GM23338 (cell line): Measurements from ENCODE around the gene HS1BP3. TPM values are rescaled to one million over a fixed set of nuclear protein-coding genes. Genes with fewer than 3 reads are reported as not detected.

Experiments used
- ATAC-seq: fragments of 200-7000 bp; cut with Tn5 transposase; 3 replicates; pipeline ENCODE4 v1.9.1; 2020
- DNase-seq: peaks from one replicate; pipeline ENCODE4 v3.0.0-alpha.2; 2015; ENCODE audit warnings: low spot score
- H2AFZ ChIP-seq: fragments of 200-600 bp; sonication (generic); 2 replicates; pipeline ENCODE4 v1.8.0; 2016; ENCODE audit warnings: antibody characterized with exemption, mild to moderate bottlenecking, moderate library complexity
- H3F3A ChIP-seq: fragments of 200-600 bp; sonication (generic); replicated peaks from 2 replicates; pipeline ENCODE4 v1.8.0; 2017; ENCODE audit warnings: antibody characterized with exemption, mixed run types, low read depth
- H3K27ac ChIP-seq: fragments of 200-600 bp; sonication (generic); 2 replicates; pipeline ENCODE4 v1.6.1; 2016; ENCODE audit warnings: low read depth
- H3K27me3 ChIP-seq: fragments of 200-600 bp; sonication (generic); 2 replicates; pipeline ENCODE4 v1.8.0; 2016; ENCODE audit warnings: mild to moderate bottlenecking, mixed run types, moderate library complexity; ENCODE audit not compliant: insufficient read depth
- H3K36me3 ChIP-seq: fragments of 200-600 bp; sonication (generic); 2 replicates; pipeline ENCODE4 v1.8.0; 2016; ENCODE audit warnings: mild to moderate bottlenecking; ENCODE audit not compliant: insufficient read depth
- H3K4me1 ChIP-seq: fragments of 200-600 bp; sonication (generic); 2 replicates; pipeline ENCODE4 v1.8.0; 2016; ENCODE audit warnings: mild to moderate bottlenecking, moderate library complexity; ENCODE audit not compliant: insufficient read depth
- H3K4me2 ChIP-seq: fragments of 200-600 bp; sonication (generic); 2 replicates; pipeline ENCODE4 v1.7.1; 2017; ENCODE audit warnings: mixed run types
- H3K4me3 ChIP-seq: fragments of 200-600 bp; sonication (generic); 2 replicates; pipeline ENCODE4 v1.6.1; 2016; ENCODE audit warnings: mixed run types
- H3K79me2 ChIP-seq: fragments of 200-600 bp; sonication (generic); replicated peaks from 2 replicates; pipeline ENCODE4 v1.8.0; 2017; ENCODE audit warnings: mild to moderate bottlenecking; ENCODE audit not compliant: insufficient read depth
- H3K9me2 ChIP-seq: fragments of 200-600 bp; sonication (generic); 2 replicates; pipeline ENCODE4 v1.8.0; 2017; ENCODE audit not compliant: insufficient read depth
- H4K20me1 ChIP-seq: fragments of 200-600 bp; sonication (generic); replicated peaks from 2 replicates; pipeline ENCODE4 v1.8.0; 2017; ENCODE audit warnings: mild to moderate bottlenecking; ENCODE audit not compliant: insufficient read depth
- H3K27ac Mint-ChIP-seq: 2 replicates; pipeline ENCODE4 v1.8.0; 2020; ENCODE audit warnings: inconsistent platforms, mild to moderate bottlenecking, moderate library complexity, mixed read lengths
- H3K27me3 Mint-ChIP-seq: 3 replicates; pipeline ENCODE4 v1.8.0; 2022; ENCODE audit warnings: low read depth, mild to moderate bottlenecking, moderate library complexity, mixed read lengths, inconsistent platforms; ENCODE audit not compliant: insufficient read depth, poor library complexity
- H3K36me3 Mint-ChIP-seq: 3 replicates; pipeline ENCODE4 v1.8.0; 2021; ENCODE audit warnings: low read depth, mild to moderate bottlenecking, inconsistent platforms, moderate library complexity, mixed read lengths
- H3K4me1 Mint-ChIP-seq: 3 replicates; pipeline ENCODE4 v1.8.0; 2020; ENCODE audit warnings: mild to moderate bottlenecking, inconsistent platforms, mixed read lengths
- H3K4me3 Mint-ChIP-seq: 3 replicates; pipeline ENCODE4 v1.8.0; 2021; ENCODE audit warnings: moderate library complexity, mild to moderate bottlenecking, inconsistent platforms, mixed read lengths
- H3K9me3 Mint-ChIP-seq: 3 replicates; pipeline ENCODE4 v1.8.0; 2020; ENCODE audit warnings: moderate library complexity, mild to moderate bottlenecking, inconsistent platforms, mixed read lengths
- CREB1 ChIP-seq: fragments of 250-450 bp; sonication (Bioruptor Pico); IDR thresholded peaks from 2 replicates; pipeline ENCODE4 v1.5.0; 2020; ENCODE audit warnings: low read depth, mild to moderate bottlenecking, moderate library complexity
- EZH2 ChIP-seq: fragments of 200-600 bp; sonication (generic); IDR thresholded peaks from one replicate; pipeline ENCODE4 v1.8.0; 2017; ENCODE audit warnings: antibody characterized with exemption, mild to moderate bottlenecking, low read depth; ENCODE audit not compliant: unreplicated experiment
- EZH2phosphoT487 ChIP-seq: fragments of 200-600 bp; sonication (generic); IDR thresholded peaks from one replicate; pipeline ENCODE4 v1.8.1; 2018; ENCODE audit warnings: antibody characterized with exemption; ENCODE audit not compliant: unreplicated experiment
- JUNB ChIP-seq: IDR thresholded peaks from one replicate; pipeline ENCODE4 v1.6.1; 2016; ENCODE audit warnings: antibody characterized with exemption; ENCODE audit not compliant: unreplicated experiment
- NANOG ChIP-seq: IDR thresholded peaks from 2 replicates; pipeline ENCODE4 v1.6.1; 2016; ENCODE audit warnings: antibody characterized with exemption, borderline replicate concordance
- POLR2AphosphoS5 ChIP-seq: IDR thresholded peaks from 2 replicates; pipeline ENCODE4 v1.6.1; 2016; ENCODE audit warnings: antibody characterized with exemption, low read depth
- STAT1 ChIP-seq: IDR thresholded peaks from one replicate; pipeline ENCODE4 v1.6.1; 2016; ENCODE audit warnings: antibody characterized with exemption; ENCODE audit not compliant: unreplicated experiment
- ZNF331 ChIP-seq: fragments of 250-450 bp; sonication (Bioruptor Pico); IDR thresholded peaks from 2 replicates; pipeline ENCODE4 v1.5.0; 2020; ENCODE audit warnings: low read depth, mild to moderate bottlenecking, moderate library complexity
- polyA plus RNA-seq: library from polyadenylated mRNA; unstranded; fragments of >200 nt; fragmentation: Nextera tagmentation; extraction: Ambion mirVana; gene quantifications from 2 replicates; pipeline ENCODE4 v1.2.1, GENCODE V29; 2016
- total RNA-seq: library from RNA; depleted of rRNA; stranded (reverse); fragments of >200 nt; shearing (Covaris generic); gene quantifications from 2 replicates; pipeline ENCODE4 v1.2.3, GENCODE V29; 2014
- TF ChIP-seq, protein P1 (sequence below): IDR thresholded peaks from 2 replicates; pipeline ENCODE4 v1.6.1; 2016; ENCODE audit warnings: antibody characterized with exemption
- TF ChIP-seq, protein P2 (sequence below): IDR thresholded peaks from one replicate; pipeline ENCODE4 v1.6.1; 2018; ENCODE audit warnings: antibody characterized with exemption; ENCODE audit not compliant: unreplicated experiment
- TF ChIP-seq, protein P3 (sequence below), 2 experiments: fragments of 200-600 bp in 1 of 2; sonication (generic) in 1 of 2; conservative IDR thresholded peaks; 2 replicates each; pipeline versions ENCODE4 v1.5.1 to v1.6.1; 2016 to 2017; ENCODE audit warnings: antibody characterized with exemption in 2 of 2, low read depth in 2 of 2, mild to moderate bottlenecking in 2 of 2, moderate library complexity in 1 of 2
- TF ChIP-seq, protein P4 (sequence below): fragments of 250-450 bp; sonication (Bioruptor Pico); IDR thresholded peaks from 2 replicates; pipeline ENCODE4 v1.5.0; 2020; ENCODE audit warnings: mild to moderate bottlenecking, moderate library complexity

Gene HS1BP3
- total and polyA plus RNA-seq, 2 experiments from 2014 or later: 7.2 to 15.0 TPM

DNA sequence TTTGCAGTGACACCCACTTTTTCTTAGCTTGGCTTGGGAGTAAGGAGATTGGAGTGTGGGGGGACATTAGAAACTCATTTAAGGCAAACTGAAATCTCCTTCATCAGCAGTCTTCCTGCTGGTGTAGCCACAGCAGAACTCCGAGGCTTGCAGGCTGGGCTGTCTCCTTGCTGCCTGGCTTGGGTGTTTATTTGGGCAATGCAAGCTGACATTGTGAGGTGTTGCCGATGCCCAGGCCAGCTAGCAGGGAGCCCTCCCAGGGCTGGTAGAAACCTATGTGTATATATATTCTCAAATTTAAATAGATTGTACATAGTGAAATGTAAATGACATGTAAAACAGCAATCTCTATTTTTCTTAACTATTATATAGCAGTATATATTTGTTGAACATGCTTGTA lies 27.9 kb upstream of the HS1BP3 start:
- no peak overlapping the region for H2AFZ ChIP-seq
- peaks cover 15% of the 10 kb centered on the region for H3K27me3 ChIP-seq
- no peak overlapping the region for H3K4me3 Mint-ChIP-seq
- peaks cover 20% of the 10 kb centered on the region for H3K4me1 ChIP-seq
- no peaks in the 10 kb centered on the region for H3K9me2 ChIP-seq
- no peak for ATAC-seq
- H3K36me3 Mint-ChIP-seq: no peaks in the 10 kb centered on the region
- TF ChIP-seq, protein P1, sequence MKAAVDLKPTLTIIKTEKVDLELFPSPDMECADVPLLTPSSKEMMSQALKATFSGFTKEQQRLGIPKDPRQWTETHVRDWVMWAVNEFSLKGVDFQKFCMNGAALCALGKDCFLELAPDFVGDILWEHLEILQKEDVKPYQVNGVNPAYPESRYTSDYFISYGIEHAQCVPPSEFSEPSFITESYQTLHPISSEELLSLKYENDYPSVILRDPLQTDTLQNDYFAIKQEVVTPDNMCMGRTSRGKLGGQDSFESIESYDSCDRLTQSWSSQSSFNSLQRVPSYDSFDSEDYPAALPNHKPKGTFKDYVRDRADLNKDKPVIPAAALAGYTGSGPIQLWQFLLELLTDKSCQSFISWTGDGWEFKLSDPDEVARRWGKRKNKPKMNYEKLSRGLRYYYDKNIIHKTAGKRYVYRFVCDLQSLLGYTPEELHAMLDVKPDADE: no peak
- TF ChIP-seq, protein P2, sequence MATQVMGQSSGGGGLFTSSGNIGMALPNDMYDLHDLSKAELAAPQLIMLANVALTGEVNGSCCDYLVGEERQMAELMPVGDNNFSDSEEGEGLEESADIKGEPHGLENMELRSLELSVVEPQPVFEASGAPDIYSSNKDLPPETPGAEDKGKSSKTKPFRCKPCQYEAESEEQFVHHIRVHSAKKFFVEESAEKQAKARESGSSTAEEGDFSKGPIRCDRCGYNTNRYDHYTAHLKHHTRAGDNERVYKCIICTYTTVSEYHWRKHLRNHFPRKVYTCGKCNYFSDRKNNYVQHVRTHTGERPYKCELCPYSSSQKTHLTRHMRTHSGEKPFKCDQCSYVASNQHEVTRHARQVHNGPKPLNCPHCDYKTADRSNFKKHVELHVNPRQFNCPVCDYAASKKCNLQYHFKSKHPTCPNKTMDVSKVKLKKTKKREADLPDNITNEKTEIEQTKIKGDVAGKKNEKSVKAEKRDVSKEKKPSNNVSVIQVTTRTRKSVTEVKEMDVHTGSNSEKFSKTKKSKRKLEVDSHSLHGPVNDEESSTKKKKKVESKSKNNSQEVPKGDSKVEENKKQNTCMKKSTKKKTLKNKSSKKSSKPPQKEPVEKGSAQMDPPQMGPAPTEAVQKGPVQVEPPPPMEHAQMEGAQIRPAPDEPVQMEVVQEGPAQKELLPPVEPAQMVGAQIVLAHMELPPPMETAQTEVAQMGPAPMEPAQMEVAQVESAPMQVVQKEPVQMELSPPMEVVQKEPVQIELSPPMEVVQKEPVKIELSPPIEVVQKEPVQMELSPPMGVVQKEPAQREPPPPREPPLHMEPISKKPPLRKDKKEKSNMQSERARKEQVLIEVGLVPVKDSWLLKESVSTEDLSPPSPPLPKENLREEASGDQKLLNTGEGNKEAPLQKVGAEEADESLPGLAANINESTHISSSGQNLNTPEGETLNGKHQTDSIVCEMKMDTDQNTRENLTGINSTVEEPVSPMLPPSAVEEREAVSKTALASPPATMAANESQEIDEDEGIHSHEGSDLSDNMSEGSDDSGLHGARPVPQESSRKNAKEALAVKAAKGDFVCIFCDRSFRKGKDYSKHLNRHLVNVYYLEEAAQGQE: no peak
- TF ChIP-seq, protein P3, sequence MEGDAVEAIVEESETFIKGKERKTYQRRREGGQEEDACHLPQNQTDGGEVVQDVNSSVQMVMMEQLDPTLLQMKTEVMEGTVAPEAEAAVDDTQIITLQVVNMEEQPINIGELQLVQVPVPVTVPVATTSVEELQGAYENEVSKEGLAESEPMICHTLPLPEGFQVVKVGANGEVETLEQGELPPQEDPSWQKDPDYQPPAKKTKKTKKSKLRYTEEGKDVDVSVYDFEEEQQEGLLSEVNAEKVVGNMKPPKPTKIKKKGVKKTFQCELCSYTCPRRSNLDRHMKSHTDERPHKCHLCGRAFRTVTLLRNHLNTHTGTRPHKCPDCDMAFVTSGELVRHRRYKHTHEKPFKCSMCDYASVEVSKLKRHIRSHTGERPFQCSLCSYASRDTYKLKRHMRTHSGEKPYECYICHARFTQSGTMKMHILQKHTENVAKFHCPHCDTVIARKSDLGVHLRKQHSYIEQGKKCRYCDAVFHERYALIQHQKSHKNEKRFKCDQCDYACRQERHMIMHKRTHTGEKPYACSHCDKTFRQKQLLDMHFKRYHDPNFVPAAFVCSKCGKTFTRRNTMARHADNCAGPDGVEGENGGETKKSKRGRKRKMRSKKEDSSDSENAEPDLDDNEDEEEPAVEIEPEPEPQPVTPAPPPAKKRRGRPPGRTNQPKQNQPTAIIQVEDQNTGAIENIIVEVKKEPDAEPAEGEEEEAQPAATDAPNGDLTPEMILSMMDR (conservative IDR thresholded peaks at IDR 0.05; ENCODE audit: low read depth in 2 of 2): no peak
- TF ChIP-seq CREB1 (CRISPR knock-in tag): no peak
- TF ChIP-seq, protein P4, sequence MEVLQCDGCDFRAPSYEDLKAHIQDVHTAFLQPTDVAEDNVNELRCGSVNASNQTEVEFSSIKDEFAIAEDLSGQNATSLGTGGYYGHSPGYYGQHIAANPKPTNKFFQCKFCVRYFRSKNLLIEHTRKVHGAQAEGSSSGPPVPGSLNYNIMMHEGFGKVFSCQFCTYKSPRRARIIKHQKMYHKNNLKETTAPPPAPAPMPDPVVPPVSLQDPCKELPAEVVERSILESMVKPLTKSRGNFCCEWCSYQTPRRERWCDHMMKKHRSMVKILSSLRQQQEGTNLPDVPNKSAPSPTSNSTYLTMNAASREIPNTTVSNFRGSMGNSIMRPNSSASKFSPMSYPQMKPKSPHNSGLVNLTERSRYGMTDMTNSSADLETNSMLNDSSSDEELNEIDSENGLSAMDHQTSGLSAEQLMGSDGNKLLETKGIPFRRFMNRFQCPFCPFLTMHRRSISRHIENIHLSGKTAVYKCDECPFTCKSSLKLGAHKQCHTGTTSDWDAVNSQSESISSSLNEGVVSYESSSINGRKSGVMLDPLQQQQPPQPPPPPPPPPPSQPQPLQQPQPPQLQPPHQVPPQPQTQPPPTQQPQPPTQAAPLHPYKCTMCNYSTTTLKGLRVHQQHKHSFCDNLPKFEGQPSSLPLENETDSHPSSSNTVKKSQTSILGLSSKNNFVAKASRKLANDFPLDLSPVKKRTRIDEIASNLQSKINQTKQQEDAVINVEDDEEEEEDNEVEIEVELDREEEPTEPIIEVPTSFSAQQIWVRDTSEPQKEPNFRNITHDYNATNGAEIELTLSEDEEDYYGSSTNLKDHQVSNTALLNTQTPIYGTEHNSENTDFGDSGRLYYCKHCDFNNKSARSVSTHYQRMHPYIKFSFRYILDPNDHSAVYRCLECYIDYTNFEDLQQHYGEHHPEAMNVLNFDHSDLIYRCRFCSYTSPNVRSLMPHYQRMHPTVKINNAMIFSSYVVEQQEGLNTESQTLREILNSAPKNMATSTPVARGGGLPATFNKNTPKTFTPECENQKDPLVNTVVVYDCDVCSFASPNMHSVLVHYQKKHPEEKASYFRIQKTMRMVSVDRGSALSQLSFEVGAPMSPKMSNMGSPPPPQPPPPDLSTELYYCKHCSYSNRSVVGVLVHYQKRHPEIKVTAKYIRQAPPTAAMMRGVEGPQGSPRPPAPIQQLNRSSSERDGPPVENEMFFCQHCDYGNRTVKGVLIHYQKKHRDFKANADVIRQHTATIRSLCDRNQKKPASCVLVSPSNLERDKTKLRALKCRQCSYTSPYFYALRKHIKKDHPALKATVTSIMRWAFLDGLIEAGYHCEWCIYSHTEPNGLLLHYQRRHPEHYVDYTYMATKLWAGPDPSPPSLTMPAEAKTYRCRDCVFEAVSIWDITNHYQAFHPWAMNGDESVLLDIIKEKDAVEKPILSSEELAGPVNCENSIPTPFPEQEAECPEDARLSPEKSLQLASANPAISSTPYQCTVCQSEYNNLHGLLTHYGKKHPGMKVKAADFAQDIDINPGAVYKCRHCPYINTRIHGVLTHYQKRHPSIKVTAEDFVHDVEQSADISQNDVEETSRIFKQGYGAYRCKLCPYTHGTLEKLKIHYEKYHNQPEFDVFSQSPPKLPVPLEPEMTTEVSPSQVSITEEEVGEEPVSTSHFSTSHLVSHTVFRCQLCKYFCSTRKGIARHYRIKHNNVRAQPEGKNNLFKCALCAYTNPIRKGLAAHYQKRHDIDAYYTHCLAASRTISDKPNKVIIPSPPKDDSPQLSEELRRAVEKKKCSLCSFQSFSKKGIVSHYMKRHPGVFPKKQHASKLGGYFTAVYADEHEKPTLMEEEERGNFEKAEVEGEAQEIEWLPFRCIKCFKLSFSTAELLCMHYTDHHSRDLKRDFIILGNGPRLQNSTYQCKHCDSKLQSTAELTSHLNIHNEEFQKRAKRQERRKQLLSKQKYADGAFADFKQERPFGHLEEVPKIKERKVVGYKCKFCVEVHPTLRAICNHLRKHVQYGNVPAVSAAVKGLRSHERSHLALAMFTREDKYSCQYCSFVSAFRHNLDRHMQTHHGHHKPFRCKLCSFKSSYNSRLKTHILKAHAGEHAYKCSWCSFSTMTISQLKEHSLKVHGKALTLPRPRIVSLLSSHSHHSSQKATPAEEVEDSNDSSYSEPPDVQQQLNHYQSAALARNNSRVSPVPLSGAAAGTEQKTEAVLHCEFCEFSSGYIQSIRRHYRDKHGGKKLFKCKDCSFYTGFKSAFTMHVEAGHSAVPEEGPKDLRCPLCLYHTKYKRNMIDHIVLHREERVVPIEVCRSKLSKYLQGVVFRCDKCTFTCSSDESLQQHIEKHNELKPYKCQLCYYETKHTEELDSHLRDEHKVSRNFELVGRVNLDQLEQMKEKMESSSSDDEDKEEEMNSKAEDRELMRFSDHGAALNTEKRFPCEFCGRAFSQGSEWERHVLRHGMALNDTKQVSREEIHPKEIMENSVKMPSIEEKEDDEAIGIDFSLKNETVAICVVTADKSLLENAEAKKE: no peak
- no peak for TF ChIP-seq ZNF331 (CRISPR knock-in tag)
- no peak for TF ChIP-seq STAT1
- no peak for TF ChIP-seq POLR2AphosphoS5
- TF ChIP-seq NANOG: no peak
- no peak for TF ChIP-seq JUNB
- no peak for TF ChIP-seq EZH2
- TF ChIP-seq EZH2phosphoT487: no peak
- no peaks in the 10 kb centered on the region for H3K79me2 ChIP-seq
- no peaks in the 10 kb centered on the region for H3K36me3 ChIP-seq
- no peaks in the 10 kb centered on the region; the same call in 2 of the 3 replicates for H3K9me3 Mint-ChIP-seq
- H3K4me2 ChIP-seq: no peak overlapping the region
- no peak overlapping the region for H3K4me3 ChIP-seq
- H3K27ac Mint-ChIP-seq: no peak overlapping the region
- no peaks in the 10 kb centered on the region for H3F3A ChIP-seq
- peaks cover 34% of the 10 kb centered on the region for H3K4me1 Mint-ChIP-seq
- peaks cover 19% of the 10 kb centered on the region for H3K27me3 Mint-ChIP-seq
- H3K27ac ChIP-seq: no peak overlapping the region
- H4K20me1 ChIP-seq: no peaks in the 10 kb centered on the region; the same call in 1 of the 2 replicates
- DNase-seq: no peak
